K562 (cell line): ENCODE results near the gene MYLK4. TPM values are rescaled to one million over a fixed set of nuclear protein-coding genes. Genes with fewer than 3 reads are reported as not detected.

Source experiments
- ARID3B ChIP-seq: fragments of 250-450 bp; sonication (Bioruptor Pico); IDR thresholded peaks from 2 replicates; pipeline ENCODE4 v1.4.0; 2020; ENCODE audit warnings: borderline replicate concordance
- BRD9 ChIP-seq: fragments of 450-650 bp; IDR thresholded peaks from 2 replicates; pipeline ENCODE4 v1.6.1; 2018; ENCODE audit warnings: low read depth; ENCODE audit not compliant: partially characterized antibody
- CEBPB ChIP-seq: fragments of 450-650 bp; IDR thresholded peaks from 2 replicates; pipeline ENCODE4 v1.6.1; 2016; ENCODE audit warnings: missing genetic modification characterization, missing compliant biosample characterization
- CHD1 ChIP-seq: fragments of 200-600 bp; sonication (generic); IDR thresholded peaks from one replicate; pipeline ENCODE4 v1.6.1; 2012; ENCODE audit warnings: mild to moderate bottlenecking, moderate library complexity, low read length, inconsistent platforms
- CREM ChIP-seq: IDR thresholded peaks from 2 replicates; pipeline ENCODE4 v1.6.1; 2014; ENCODE audit warnings: antibody characterized with exemption, low read depth
- ELF2 ChIP-seq: fragments of 250-450 bp; sonication (Bioruptor Pico); IDR thresholded peaks from 2 replicates; pipeline ENCODE4 v1.5.0; 2021; ENCODE audit warnings: mild to moderate bottlenecking
- EP300 ChIP-seq: IDR thresholded peaks from 2 replicates; pipeline ENCODE4 v1.6.1; 2012; ENCODE audit warnings: low read length, improper control_type of control experiment
- EWSR1 ChIP-seq: fragments of 450-650 bp; IDR thresholded peaks from 2 replicates; pipeline ENCODE4 v1.6.1; 2018; ENCODE audit warnings: borderline replicate concordance, mild to moderate bottlenecking, low read depth, moderate library complexity; ENCODE audit not compliant: partially characterized antibody
- FOXJ3 ChIP-seq: sonication (generic); formaldehyde crosslinking; IDR thresholded peaks from 2 replicates; pipeline ENCODE4 v1.4.0; 2020; ENCODE audit warnings: mild to moderate bottlenecking, missing genetic modification reagents
- FOXM1 ChIP-seq, 2 experiments: fragments of 450-650 bp in 1 of 2; sonication (generic) in 1 of 2; formaldehyde crosslinking in 1 of 2; IDR thresholded peaks; 2 replicates each; pipeline versions ENCODE4 v1.6.1 to v1.9.0; 2017 to 2022; ENCODE audit warnings: low read depth in 2 of 2, mild to moderate bottlenecking in 2 of 2, missing genetic modification reagents in 1 of 2, moderate library complexity in 1 of 2
- GABPA ChIP-seq: fragments of 200-800 bp; sonication (Bioruptor generic); conservative IDR thresholded peaks from 2 replicates; pipeline ENCODE4 v1.6.1; 2016; ENCODE audit warnings: low read depth, missing genetic modification characterization, missing compliant biosample characterization
- HBP1 ChIP-seq: fragments of 450-650 bp; formaldehyde crosslinking; IDR thresholded peaks from 2 replicates; pipeline ENCODE4 v1.4.0; 2022; ENCODE audit warnings: missing genetic modification characterization
- HDAC6 ChIP-seq: IDR thresholded peaks from 2 replicates; pipeline ENCODE4 v1.6.1; 2012; ENCODE audit warnings: low read depth, mild to moderate bottlenecking, control low read depth, inconsistent platforms, low read length, moderate library complexity
- HLTF ChIP-seq: fragments of 450-650 bp; IDR thresholded peaks from 2 replicates; pipeline ENCODE4 v1.6.1; 2016
- PHF8 ChIP-seq: fragments of 200-600 bp; sonication (generic); IDR thresholded peaks from 2 replicates; pipeline ENCODE4 v1.6.1; 2012; ENCODE audit warnings: mixed run types, mild to moderate bottlenecking, inconsistent platforms, low read length, moderate library complexity, borderline replicate concordance
- PHTF2 ChIP-seq: fragments of 250-450 bp; sonication (Bioruptor Pico); IDR thresholded peaks from 2 replicates; pipeline ENCODE4 v1.5.0; 2021; ENCODE audit warnings: mild to moderate bottlenecking
- POLR2AphosphoS5 ChIP-seq: IDR thresholded peaks from 2 replicates; pipeline ENCODE4 v1.6.1; 2011; ENCODE audit warnings: mild to moderate bottlenecking, low read depth, low read length, moderate library complexity; ENCODE audit not compliant: control insufficient read depth, insufficient read depth
- POLR2H ChIP-seq: IDR thresholded peaks from 2 replicates; pipeline ENCODE4 v1.6.1; 2016; ENCODE audit warnings: missing genetic modification characterization, low read depth, mild to moderate bottlenecking, control low read depth, missing compliant biosample characterization, moderate library complexity
- PPARD ChIP-seq: fragments of 250-450 bp; sonication (Bioruptor Pico); IDR thresholded peaks from 2 replicates; pipeline ENCODE4 v1.8.0; 2022; ENCODE audit warnings: inconsistent platforms, mild to moderate bottlenecking, moderate library complexity
- RBM17 ChIP-seq: fragments of 200-400 bp; formaldehyde crosslinking; IDR thresholded peaks from 2 replicates; pipeline ENCODE4 v1.6.1; 2017; ENCODE audit warnings: low read depth, mild to moderate bottlenecking, low read length, borderline replicate concordance
- RBM39 ChIP-seq: fragments of 200-400 bp; formaldehyde crosslinking; optimal IDR thresholded peaks from 2 replicates; pipeline ENCODE3; 2018; ENCODE audit warnings: low read depth, low read length
- SMC3 ChIP-seq: conservative IDR thresholded peaks from 2 replicates; pipeline ENCODE4 v1.6.1; 2011; ENCODE audit warnings: low read depth, low read length, improper control_type of control experiment; ENCODE audit not compliant: insufficient read depth
- SUPT5H ChIP-seq: fragments of 450-650 bp; IDR thresholded peaks from 2 replicates; pipeline ENCODE4 v1.6.1; 2016
- ZC3H8 ChIP-seq: fragments of 450-650 bp; IDR thresholded peaks from 2 replicates; pipeline ENCODE4 v1.6.1; 2017
- ZNF41 ChIP-seq: fragments of 250-450 bp; sonication (Bioruptor Pico); conservative IDR thresholded peaks from 2 replicates; pipeline ENCODE4 v1.4.0; 2020; ENCODE audit warnings: mild to moderate bottlenecking
- ZNF655 ChIP-seq: fragments of 250-450 bp; sonication (Bioruptor Pico); IDR thresholded peaks from 2 replicates; pipeline ENCODE4 v1.5.0; 2021
- polyA plus RNA-seq, 8 experiments: library from polyadenylated mRNA; depleted of rRNA in 4 of 8; stranded (reverse) in 5 of 8; unstranded in 3 of 8; fragments of >200 nt; fragmentation: Nextera tagmentation in 2 of 8; fragmentation: Illumina TruSeq in 1 of 8; extraction: Ambion mirVana in 2 of 8; extraction: Trizol in 1 of 8; gene quantifications; 2 replicates each; pipeline versions ENCODE4 v1.2.1 to v1.2.3, GENCODE V29; 2011 to 2014; ENCODE audit warnings: inconsistent platforms in 1 of 8, missing spikeins in 1 of 8
- total RNA-seq, 7 experiments: library from RNA; depleted of rRNA in 6 of 7; stranded (reverse); fragments of >200 nt in 6 of 7; fragmentation: Illumina TruSeq in 2 of 7; extraction: Trizol in 2 of 7; gene quantifications; 2 replicates each; pipeline versions ENCODE4 v1.2.1 to v1.2.3, GENCODE V29; 2011 to 2021; ENCODE audit warnings: low replicate concordance in 1 of 7

The MYLK4 gene
- total and polyA plus RNA-seq, 9 of the 15 experiments (the other 6 are each of a cell fraction or from before 2014, with no cell fraction given): 0.01 to 0.15 (median 0.06) TPM

GRCh38 chr6:2732503-2733089, 18.1 kb downstream of the MYLK4 start (continued):
- no peak for TF ChIP-seq CHD1
- no peak for TF ChIP-seq HDAC6
- no peak for TF ChIP-seq GABPA (tag)
- no peak for TF ChIP-seq FOXJ3 (CRISPR knock-in tag)
- TF ChIP-seq ZNF41 (CRISPR knock-in tag): 0 out of 2 replicates have a peak, but pooled peaks have one; percentile 4
- no peak for TF ChIP-seq FOXM1 (IDR thresholded peaks at IDR 0.05; ENCODE audit: low read depth)
- TF ChIP-seq FOXM1 (CRISPR knock-in tag; IDR thresholded peaks at IDR 0.05; ENCODE audit: low read depth): no peak
- no peak for TF ChIP-seq HBP1 (CRISPR knock-in tag)
- no peak for TF ChIP-seq RBM17
- no peak for TF ChIP-seq SMC3
- no peak for TF ChIP-seq SUPT5H
- TF ChIP-seq POLR2AphosphoS5: no peak
- no peak for TF ChIP-seq CEBPB
- no peak for TF ChIP-seq EP300
- no peak for TF ChIP-seq BRD9
- no peak for TF ChIP-seq PHTF2 (CRISPR knock-in tag)
- no peak for TF ChIP-seq ZNF655 (CRISPR knock-in tag)
- no peak for TF ChIP-seq ARID3B
- TF ChIP-seq POLR2H: no peak
- no peak for TF ChIP-seq RBM39
- no peak for TF ChIP-seq EWSR1
- no peak for TF ChIP-seq CREM
- no peak for TF ChIP-seq PHF8
- no peak for TF ChIP-seq ZC3H8
- TF ChIP-seq HLTF: no peak
- peak; percentile 36; the same call in 1 of the 2 replicates for TF ChIP-seq ELF2 (CRISPR knock-in tag)
- no peak for TF ChIP-seq PPARD (CRISPR knock-in tag)
